ENCODE results near the gene MPST.

MPST gene

DNA sequence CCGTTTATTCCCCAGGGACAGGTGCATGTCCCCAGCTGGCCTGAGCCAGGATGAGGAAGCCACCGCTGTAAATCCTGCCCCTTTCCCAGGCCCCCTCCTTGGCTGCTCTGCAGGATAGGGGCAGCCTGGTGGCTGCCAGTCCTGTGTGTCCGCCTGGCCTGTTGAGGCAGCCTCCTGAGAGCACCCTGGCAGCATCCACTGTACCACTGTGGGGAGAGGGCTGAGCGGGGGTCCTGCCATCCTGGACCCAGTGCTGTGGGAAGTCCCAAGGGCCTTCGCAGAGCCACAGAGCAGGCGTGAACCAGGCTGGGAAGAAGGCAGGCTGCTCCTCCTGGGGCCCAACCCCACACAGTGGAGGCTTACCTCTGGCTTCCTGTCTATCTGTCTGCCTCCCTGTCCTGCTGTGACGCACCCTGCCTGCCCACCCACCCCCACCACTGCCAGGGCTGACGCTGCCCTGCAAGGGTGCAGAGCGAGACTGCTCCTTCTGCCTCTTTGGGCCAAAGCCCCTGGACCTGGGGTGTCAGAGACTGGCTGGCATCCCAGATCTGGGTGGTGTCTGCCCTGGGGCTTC is 40.4 kb downstream of the MPST start:
- Histone ChIP-seq H3K36me3 (ENCODE audit: control insufficient read depth, low read length) (no peaks in the 10 kb centered on the region), H3K9me2 (replicated peaks; ENCODE audit: control insufficient read depth, low read length) (no peaks in the 10 kb centered on the region), H3K4me2 (ENCODE audit: low read length) (no peak overlapping the region), H3F3A (ENCODE audit: control insufficient read depth, insufficient read depth) (no peaks in the 10 kb centered on the region), H3K27me3 (ENCODE audit: control insufficient read depth, low read length) (no peaks in the 10 kb centered on the region), H3K4me1 (ENCODE audit: control insufficient read depth, low read length) (no peaks in the 10 kb centered on the region), H4K20me1 (ENCODE audit: control insufficient read depth, insufficient read depth, low read depth, low read length) (no peaks in the 10 kb centered on the region), H3K4me3 (ENCODE audit: low read length) (no peak overlapping the region), H3K79me2 (ENCODE audit: control insufficient read depth, low read length) (no peaks in the 10 kb centered on the region), H3K9me3 (ENCODE audit: control insufficient read depth, insufficient read depth, low read length) (no peaks in the 10 kb centered on the region), H3K27ac (ENCODE audit: low read depth, low read length) (no peak overlapping the region)
- TF ChIP-seq, protein P1, sequence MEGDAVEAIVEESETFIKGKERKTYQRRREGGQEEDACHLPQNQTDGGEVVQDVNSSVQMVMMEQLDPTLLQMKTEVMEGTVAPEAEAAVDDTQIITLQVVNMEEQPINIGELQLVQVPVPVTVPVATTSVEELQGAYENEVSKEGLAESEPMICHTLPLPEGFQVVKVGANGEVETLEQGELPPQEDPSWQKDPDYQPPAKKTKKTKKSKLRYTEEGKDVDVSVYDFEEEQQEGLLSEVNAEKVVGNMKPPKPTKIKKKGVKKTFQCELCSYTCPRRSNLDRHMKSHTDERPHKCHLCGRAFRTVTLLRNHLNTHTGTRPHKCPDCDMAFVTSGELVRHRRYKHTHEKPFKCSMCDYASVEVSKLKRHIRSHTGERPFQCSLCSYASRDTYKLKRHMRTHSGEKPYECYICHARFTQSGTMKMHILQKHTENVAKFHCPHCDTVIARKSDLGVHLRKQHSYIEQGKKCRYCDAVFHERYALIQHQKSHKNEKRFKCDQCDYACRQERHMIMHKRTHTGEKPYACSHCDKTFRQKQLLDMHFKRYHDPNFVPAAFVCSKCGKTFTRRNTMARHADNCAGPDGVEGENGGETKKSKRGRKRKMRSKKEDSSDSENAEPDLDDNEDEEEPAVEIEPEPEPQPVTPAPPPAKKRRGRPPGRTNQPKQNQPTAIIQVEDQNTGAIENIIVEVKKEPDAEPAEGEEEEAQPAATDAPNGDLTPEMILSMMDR (IDR thresholded peaks at IDR 0.05; ENCODE audit: low read depth, low read length, poor library complexity, severe bottlenecking) = no peak
- TF ChIP-seq EZH2phosphoT487 (IDR thresholded peaks at IDR 0.05; ENCODE audit: borderline replicate concordance, low read length) = no peak

DNA sequence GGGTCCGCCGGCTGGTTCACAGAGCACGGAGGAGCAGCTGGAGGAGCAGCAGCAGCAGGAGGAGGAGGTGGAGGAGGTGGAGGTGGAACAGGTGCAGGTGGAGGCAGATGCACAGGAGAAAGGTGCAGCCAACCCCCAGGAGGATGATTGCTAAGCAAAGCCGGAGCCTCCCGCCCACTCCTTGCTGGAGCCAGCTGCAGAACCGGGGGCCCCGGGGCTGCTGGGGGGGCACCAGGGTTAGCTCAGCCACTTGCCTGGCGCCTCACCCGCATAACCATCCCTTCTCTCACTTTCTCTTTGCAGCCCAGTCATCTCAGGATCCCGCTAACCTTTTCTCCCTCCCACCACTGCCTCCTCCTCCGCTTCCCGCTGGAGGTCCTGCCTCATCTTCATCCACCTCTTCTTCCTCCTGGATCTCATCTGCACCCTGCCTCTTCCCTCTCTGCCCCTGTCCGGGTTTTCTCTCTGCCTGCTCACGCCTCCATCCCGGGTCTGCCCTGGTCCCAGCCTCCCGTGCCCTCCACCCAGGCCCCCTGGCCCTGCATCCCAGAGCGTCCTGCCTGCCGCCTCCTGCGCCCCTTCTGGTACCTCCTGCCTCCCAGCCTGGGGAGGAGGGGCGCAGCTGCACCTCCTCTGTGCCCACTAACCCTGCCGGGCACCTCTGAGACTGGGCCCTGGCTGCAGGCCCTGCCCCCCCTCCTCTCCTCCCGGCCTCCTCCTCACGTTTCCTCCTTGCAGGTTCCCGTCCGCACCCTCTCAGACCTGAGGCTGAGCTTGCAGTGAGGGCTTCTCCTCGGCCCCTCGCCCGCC is 41.5 kb downstream of the MPST start:
- Histone ChIP-seq H3K4me3 (ENCODE audit: low read length) (no peak overlapping the region), H3K27ac (ENCODE audit: low read depth, low read length) (no peak overlapping the region), H3K36me3 (ENCODE audit: control insufficient read depth, low read length) (no peaks in the 10 kb centered on the region), H3K4me1 (ENCODE audit: control insufficient read depth, low read length) (no peaks in the 10 kb centered on the region), H3K27me3 (ENCODE audit: control insufficient read depth, low read length) (no peaks in the 10 kb centered on the region), H3K9me2 (replicated peaks; ENCODE audit: control insufficient read depth, low read length) (no peaks in the 10 kb centered on the region), H3F3A (ENCODE audit: control insufficient read depth, insufficient read depth) (no peaks in the 10 kb centered on the region), H3K9me3 (ENCODE audit: control insufficient read depth, insufficient read depth, low read length) (no peaks in the 10 kb centered on the region), H4K20me1 (ENCODE audit: control insufficient read depth, insufficient read depth, low read depth, low read length) (no peaks in the 10 kb centered on the region), H3K79me2 (ENCODE audit: control insufficient read depth, low read length) (no peaks in the 10 kb centered on the region), H3K4me2 (ENCODE audit: low read length) (no peak overlapping the region)
- no peak for TF ChIP-seq EZH2phosphoT487 (IDR thresholded peaks at IDR 0.05; ENCODE audit: borderline replicate concordance, low read length)
- TF ChIP-seq, protein P1 (IDR thresholded peaks at IDR 0.05; ENCODE audit: low read depth, low read length, poor library complexity, severe bottlenecking) = no peak

DNA sequence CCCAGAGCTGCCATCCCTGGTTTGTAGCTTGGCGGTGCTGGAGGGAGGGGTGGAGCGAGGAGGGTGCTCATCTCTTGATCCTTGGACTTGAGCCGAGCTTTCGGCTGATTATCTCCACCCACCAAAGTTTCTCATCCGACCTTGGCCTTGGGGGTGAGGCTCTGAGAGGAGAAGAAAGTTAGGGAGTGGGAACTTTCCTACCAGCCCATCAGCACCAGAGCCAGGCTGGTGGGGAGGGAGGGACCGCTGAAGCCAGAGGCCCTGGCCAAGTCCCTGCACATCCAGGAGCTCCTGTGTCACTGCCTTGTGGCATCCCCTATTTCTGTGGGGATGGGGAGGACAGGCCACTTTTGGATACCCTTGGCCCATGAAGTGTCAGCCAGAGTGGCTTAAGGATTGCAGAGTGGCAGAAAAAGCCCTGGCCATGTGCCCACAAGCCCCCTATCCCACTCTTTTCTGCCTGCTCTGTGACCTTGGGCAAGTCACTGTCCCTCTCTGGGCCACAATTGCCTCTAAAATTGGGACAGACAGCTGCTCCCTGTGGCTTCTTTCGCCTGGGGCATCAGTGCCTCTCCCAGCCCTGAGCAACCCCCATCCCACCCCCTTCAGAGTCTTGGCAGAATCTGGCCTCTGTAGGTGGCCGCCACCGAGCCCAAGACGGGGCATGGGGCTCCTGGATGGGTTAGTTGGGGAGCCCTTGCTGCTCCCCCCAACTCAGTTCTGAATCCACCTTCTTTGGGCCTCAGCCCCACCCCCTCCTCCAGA is 42.3 kb downstream of the MPST start:
- no peaks in the 10 kb centered on the region for H3K27me3 ChIP-seq (ENCODE audit: control insufficient read depth, low read length)
- H4K20me1 ChIP-seq (ENCODE audit: control insufficient read depth, insufficient read depth, low read depth, low read length) = no peaks in the 10 kb centered on the region
- no peaks in the 10 kb centered on the region for H3K9me3 ChIP-seq (ENCODE audit: control insufficient read depth, insufficient read depth, low read length)
- no peak overlapping the region for H3K4me3 ChIP-seq (ENCODE audit: low read length)
- H3K79me2 ChIP-seq (ENCODE audit: control insufficient read depth, low read length) = no peaks in the 10 kb centered on the region
- H3K9me2 ChIP-seq (replicated peaks; ENCODE audit: control insufficient read depth, low read length) = no peaks in the 10 kb centered on the region
- H3F3A ChIP-seq (ENCODE audit: control insufficient read depth, insufficient read depth) = no peaks in the 10 kb centered on the region
- H3K36me3 ChIP-seq (ENCODE audit: control insufficient read depth, low read length) = no peaks in the 10 kb centered on the region
- H3K4me2 ChIP-seq (ENCODE audit: low read length) = no peak overlapping the region
- H3K4me1 ChIP-seq (ENCODE audit: control insufficient read depth, low read length) = no peaks in the 10 kb centered on the region
- no peak overlapping the region for H3K27ac ChIP-seq (ENCODE audit: low read depth, low read length)
- TF ChIP-seq, protein P1 (IDR thresholded peaks at IDR 0.05; ENCODE audit: low read depth, low read length, poor library complexity, severe bottlenecking) = no peak
- no peak for TF ChIP-seq EZH2phosphoT487 (IDR thresholded peaks at IDR 0.05; ENCODE audit: borderline replicate concordance, low read length)
